IPS-18a (cell line): Measurements from ENCODE around the gene CACNA1C.
"Not testable (repeated sequence)": the region's sequence is repeated elsewhere in the genome, so short reads cannot be mapped to it uniquely, and the experiment has no call there.

ENCODE experiments used
- H3K27ac ChIP-seq: one replicate; pipeline ENCODE4 v1.5.1; 2013; ENCODE audit warnings: low read length
- H3K27me3 ChIP-seq: one replicate; pipeline ENCODE4 v1.6.1; 2013; ENCODE audit warnings: mild to moderate bottlenecking, low read length; ENCODE audit not compliant: control insufficient read depth, insufficient read depth
- H3K36me3 ChIP-seq: one replicate; pipeline ENCODE4 v1.6.1; 2013; ENCODE audit warnings: low read depth, low read length; ENCODE audit not compliant: control insufficient read depth
- H3K4me1 ChIP-seq: one replicate; pipeline ENCODE4 v1.6.1; 2013; ENCODE audit warnings: low read depth, low read length; ENCODE audit not compliant: control insufficient read depth
- H3K4me3 ChIP-seq: one replicate; pipeline ENCODE4 v1.5.1; 2013; ENCODE audit warnings: low read length
- H3K9ac ChIP-seq: one replicate; pipeline ENCODE4 v1.6.1; 2013; ENCODE audit warnings: mild to moderate bottlenecking, low read length, moderate library complexity
- H3K9me3 ChIP-seq: one replicate; pipeline ENCODE4 v1.6.1; 2013; ENCODE audit warnings: low read depth, low read length; ENCODE audit not compliant: control insufficient read depth

The CACNA1C gene

GRCh38 chr12:2246358-2246757 lies 193.6 kb downstream of the CACNA1C start:
- Histone ChIP-seq H3K4me3 (no peak overlapping the region), H3K27ac (no peak overlapping the region), H3K9me3 (no peaks in the 10 kb centered on the region), H3K27me3 (no peaks in the 10 kb centered on the region), H3K4me1 (peaks cover 31% of the 10 kb centered on the region), H3K36me3 (no peaks in the 10 kb centered on the region), H3K9ac (no peak overlapping the region)

DNA sequence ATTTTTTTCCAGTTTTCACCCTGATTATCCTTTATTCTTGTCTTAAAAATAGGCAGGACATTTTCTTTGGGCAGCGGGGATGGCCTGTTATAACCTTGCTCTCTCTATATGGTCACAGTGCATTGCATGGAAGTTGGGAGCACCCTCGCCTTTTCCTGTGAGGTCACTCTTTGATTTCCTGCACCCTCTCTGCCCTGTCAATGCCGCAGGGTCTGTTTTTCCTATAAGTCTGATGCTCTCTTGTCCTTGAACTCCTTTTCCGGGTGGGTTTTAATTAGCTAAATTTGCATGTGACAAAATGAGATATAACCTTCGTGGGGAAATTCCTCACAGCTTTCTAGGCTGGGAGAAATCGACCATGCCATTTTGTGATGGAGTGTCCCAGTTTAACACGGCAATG lies 194.3 kb downstream of the CACNA1C start:
- Histone ChIP-seq H3K9me3 (no peaks in the 10 kb centered on the region), H3K9ac (no peak overlapping the region), H3K36me3 (no peaks in the 10 kb centered on the region), H3K4me3 (no peak overlapping the region), H3K27ac (no peak overlapping the region), H3K27me3 (no peaks in the 10 kb centered on the region), H3K4me1 (peaks cover 30% of the 10 kb centered on the region)

- no peak overlapping the region for H3K27ac ChIP-seq
- H3K4me1 ChIP-seq = peaks cover 31% of the 10 kb centered on the region
- no peaks in the 10 kb centered on the region for H3K9me3 ChIP-seq
- H3K27me3 ChIP-seq = no peaks in the 10 kb centered on the region
- no peak overlapping the region for H3K4me3 ChIP-seq
- H3K9ac ChIP-seq = no peak overlapping the region
- H3K36me3 ChIP-seq = no peaks in the 10 kb centered on the region
Measured at GRCh38 chr12:2247596-2247995, 194.8 kb downstream of the CACNA1C start.

DNA sequence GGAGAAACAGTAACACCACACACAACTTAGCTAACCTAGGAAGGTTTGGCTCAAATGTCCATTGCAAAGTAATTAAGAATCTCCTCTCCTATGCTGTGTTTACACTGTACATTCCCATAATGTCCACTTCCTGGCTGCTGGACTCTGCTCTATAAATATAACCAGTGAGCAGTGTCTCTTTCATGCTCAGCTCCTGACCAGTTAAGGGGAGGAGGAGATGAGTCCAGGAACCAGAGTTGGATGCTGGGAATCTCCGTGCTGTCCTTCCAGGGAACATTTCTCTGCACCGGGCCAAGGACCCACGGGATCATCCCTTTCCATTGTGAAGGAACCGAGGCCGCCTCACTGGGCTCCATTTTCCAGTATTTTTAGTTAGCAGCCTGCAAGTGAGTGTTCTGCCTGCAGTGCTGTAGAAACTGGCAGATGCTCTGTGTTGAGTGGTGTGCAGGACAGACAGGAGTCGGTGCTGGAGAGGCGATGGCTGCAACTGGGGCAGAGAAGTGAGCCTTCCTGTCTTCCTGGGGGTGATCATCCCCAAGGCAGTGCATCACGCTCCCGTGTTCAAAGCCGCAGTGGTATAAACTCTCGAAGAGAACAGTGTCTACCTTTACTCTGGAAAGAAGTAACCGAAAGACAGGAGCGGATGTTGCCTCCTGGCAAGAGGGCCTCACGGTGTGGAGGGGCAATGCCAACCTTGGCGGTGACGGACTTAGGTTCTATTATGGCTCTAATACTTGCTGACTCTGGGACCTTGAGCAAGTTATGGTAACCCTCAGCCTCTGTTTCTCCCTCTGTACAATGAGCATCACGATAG lies 195.5 kb downstream of the CACNA1C start:
- Histone ChIP-seq H3K4me3 (no peak overlapping the region), H3K9me3 (no peaks in the 10 kb centered on the region), H3K27me3 (no peaks in the 10 kb centered on the region), H3K27ac (no peak overlapping the region), H3K4me1 (peaks cover 31% of the 10 kb centered on the region), H3K9ac (no peak overlapping the region), H3K36me3 (no peaks in the 10 kb centered on the region)

- Histone ChIP-seq H3K9me3 (no peaks in the 10 kb centered on the region), H3K27ac (no peak overlapping the region), H3K4me1 (peaks cover 26% of the 10 kb centered on the region), H3K9ac (no peak overlapping the region), H3K36me3 (no peaks in the 10 kb centered on the region), H3K4me3 (no peak overlapping the region), H3K27me3 (no peaks in the 10 kb centered on the region)
Measured at GRCh38 chr12:2248901-2249381, 196.2 kb downstream of the CACNA1C start.

DNA sequence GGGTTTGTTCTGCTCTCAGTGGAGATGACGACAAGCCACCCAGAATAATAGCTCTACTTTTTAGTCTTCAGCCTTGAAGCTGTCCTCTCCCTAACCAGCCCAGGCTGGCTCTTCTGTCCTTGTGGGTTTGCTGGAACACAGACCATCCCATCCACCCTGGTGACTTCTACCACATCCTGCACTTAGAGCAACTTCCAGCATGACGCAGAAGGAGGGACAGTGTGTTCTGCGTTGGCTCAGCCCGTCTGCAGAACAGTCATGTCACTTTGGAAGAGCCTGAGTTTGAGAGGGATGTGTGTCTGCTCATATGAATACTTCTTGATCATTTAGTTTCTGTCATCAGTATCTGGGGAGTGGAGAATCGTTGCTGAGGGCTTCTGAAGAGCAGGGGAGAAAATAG lies 198.0 kb downstream of the CACNA1C start:
- no peaks in the 10 kb centered on the region for H3K27me3 ChIP-seq
- H3K36me3 ChIP-seq = no peaks in the 10 kb centered on the region
- no peaks in the 10 kb centered on the region for H3K9me3 ChIP-seq
- no peak overlapping the region for H3K27ac ChIP-seq
- H3K9ac ChIP-seq = no peak overlapping the region
- no peak overlapping the region for H3K4me3 ChIP-seq
- peaks cover 7% of the 10 kb centered on the region for H3K4me1 ChIP-seq

- Histone ChIP-seq H3K4me1 (peaks cover 5% of the 10 kb centered on the region), H3K36me3 (no peaks in the 10 kb centered on the region), H3K27ac (no peak overlapping the region), H3K9me3 (no peaks in the 10 kb centered on the region), H3K27me3 (no peaks in the 10 kb centered on the region), H3K4me3 (no peak overlapping the region), H3K9ac (no peak overlapping the region)
Measured at GRCh38 chr12:2251526-2252209, 198.9 kb downstream of the CACNA1C start.

GRCh38 chr12:2255311-2255710 lies 202.5 kb downstream of the CACNA1C start:
- Histone ChIP-seq H3K4me3 (no peak overlapping the region), H3K9me3 (no peaks in the 10 kb centered on the region)

DNA sequence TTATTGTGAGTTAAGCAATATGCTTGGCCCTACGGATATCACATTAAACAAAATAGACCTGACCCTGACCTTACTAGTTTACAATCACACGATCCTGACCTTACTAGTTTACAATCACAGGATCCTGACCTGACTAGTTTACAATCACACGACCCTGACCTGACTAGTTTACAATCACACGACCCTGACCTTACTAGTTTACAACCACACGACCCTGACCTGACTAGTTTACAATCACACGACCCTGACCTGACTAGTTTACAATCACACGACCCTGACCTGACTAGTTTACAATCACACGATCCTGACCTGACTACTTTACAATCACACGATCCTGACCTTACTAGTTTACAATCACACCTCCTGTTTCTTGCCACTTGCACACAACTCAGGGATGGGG lies 202.9 kb downstream of the CACNA1C start:
- H3K4me1 ChIP-seq, H3K9ac ChIP-seq, H3K4me3 ChIP-seq, H3K9me3 ChIP-seq, H3K27me3 ChIP-seq, H3K36me3 ChIP-seq, H3K27ac ChIP-seq: not testable (repeated sequence)

More at GRCh38 chr12:2255311-2255710, 202.5 kb downstream of the CACNA1C start:
- Histone ChIP-seq H3K4me1 (peaks cover 5% of the 10 kb centered on the region), H3K27me3 (no peaks in the 10 kb centered on the region), H3K36me3 (no peaks in the 10 kb centered on the region), H3K9ac (no peak overlapping the region), H3K27ac (no peak overlapping the region)

DNA sequence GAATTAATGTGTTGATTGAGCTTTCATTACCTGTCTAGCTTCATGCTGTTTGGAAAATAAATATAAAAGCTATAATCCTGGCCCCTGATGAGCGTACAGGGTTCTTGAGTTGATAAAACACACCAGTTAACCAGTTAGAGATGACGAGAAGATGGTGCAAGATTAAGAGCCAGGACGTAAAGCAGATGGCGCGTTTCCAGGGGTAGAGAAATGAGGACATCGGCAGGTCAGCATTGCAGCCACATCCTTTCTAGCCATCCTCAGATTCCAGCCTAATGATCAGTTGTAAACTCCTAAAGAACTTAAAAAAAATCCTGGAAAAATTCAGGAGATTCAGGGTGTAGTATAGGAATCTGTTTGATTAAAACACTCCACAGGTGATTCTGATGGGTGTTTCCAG lies 203.7 kb downstream of the CACNA1C start:
- Histone ChIP-seq H3K36me3 (no peaks in the 10 kb centered on the region), H3K9ac (no peak overlapping the region), H3K27me3 (no peaks in the 10 kb centered on the region), H3K4me3 (no peak overlapping the region), H3K27ac (no peak overlapping the region), H3K9me3 (no peaks in the 10 kb centered on the region), H3K4me1 (peaks cover 5% of the 10 kb centered on the region)

- H3K27me3 ChIP-seq = no peaks in the 10 kb centered on the region
- H3K9ac ChIP-seq = no peak overlapping the region
- H3K4me3 ChIP-seq = no peak overlapping the region
Measured at GRCh38 chr12:2256915-2257314, 204.1 kb downstream of the CACNA1C start.

GRCh38 chr12:2258025-2258424 lies 205.2 kb downstream of the CACNA1C start:
- no peaks in the 10 kb centered on the region for H3K36me3 ChIP-seq
- no peak overlapping the region for H3K27ac ChIP-seq
- no peak overlapping the region for H3K9ac ChIP-seq

More at GRCh38 chr12:2256915-2257314, 204.1 kb downstream of the CACNA1C start:
- Histone ChIP-seq H3K9me3 (no peaks in the 10 kb centered on the region), H3K4me1 (peaks cover 4% of the 10 kb centered on the region), H3K27ac (no peak overlapping the region), H3K36me3 (no peaks in the 10 kb centered on the region)

More at GRCh38 chr12:2258025-2258424, 205.2 kb downstream of the CACNA1C start:
- no peaks in the 10 kb centered on the region for H3K27me3 ChIP-seq
- no peak overlapping the region for H3K4me3 ChIP-seq
- no peaks in the 10 kb centered on the region for H3K9me3 ChIP-seq
- H3K4me1 ChIP-seq = no peaks in the 10 kb centered on the region
